Pancreas (tissue), 10 donors: Measurements from ENCODE around the gene FOXP4. TPM values are rescaled to one million over a fixed set of nuclear protein-coding genes. Genes with fewer than 3 reads are reported as not detected.

Source experiments
- ATAC-seq, 4 donors: fragments of 200-7000 bp; cut with Tn5 transposase; one replicate each; pipeline versions ENCODE4 v1.8.0 to v1.9.1; 2020; ENCODE audit warnings: mild to moderate bottlenecking in 4 of 4, moderate library complexity in 4 of 4
- DNase-seq, 6 donors: peaks; one replicate each; pipeline ENCODE4 v3.0.0-alpha.2; 2020
- FAIRE-seq: peaks from 2 replicates; lab custom pipeline; 2012; peaks lifted over from hg19 to GRCh38; lab: Jason Lieb, UNC
- H3K27ac ChIP-seq, 4 donors: fragments of 200-600 bp; sonication (generic); 1 replicate in 3 of 4; 2 replicates in 1 of 4; pipeline versions ENCODE4 v1.5.0 to v1.8.0; 2020
- H3K27me3 ChIP-seq, 4 donors: fragments of 200-600 bp; one replicate each; pipeline ENCODE4 v1.8.0; 2021
- H3K36me3 ChIP-seq, 3 donors: fragments of 200-600 bp; sonication (generic) in 1 of 3; one replicate each; pipeline versions ENCODE4 v1.5.0 to v1.8.0; 2020 to 2021
- H3K4me1 ChIP-seq, 3 donors: fragments of 200-600 bp; one replicate each; pipeline ENCODE4 v1.8.0; 2021
- H3K4me3 ChIP-seq, 4 donors: fragments of 200-600 bp; sonication (generic) in 2 of 4; one replicate each; pipeline versions ENCODE4 v1.5.0 to v1.8.0; 2020 to 2021
- H3K9me3 ChIP-seq, 4 donors: fragments of 200-600 bp; one replicate each; pipeline ENCODE4 v1.8.0; 2021
- CTCF ChIP-seq, 4 donors: fragments of 200-600 bp; sonication (generic) in 3 of 4; IDR thresholded peaks; one replicate each; pipeline versions ENCODE4 v1.5.0 to v1.8.0; 2021; ENCODE audit warnings: antibody characterized with exemption in 4 of 4
- WGBS, 2 donors: extraction: QIAGEN DNeasy Blood & Tissue Kit; methylation state at CpG; one replicate each; pipeline ENCODE4 v1.1.7; 2013; 5-methylcytosine and 5-hydroxymethylcytosine counted together
- intact Hi-C, 3 donors: fragments of 100-400 bp; cut with DNase I; formaldehyde crosslinking; loops; one replicate each; pipeline versions ENCODE4 v1.11.1 to v1.14.2; 2022
- polyA plus RNA-seq, 2 donors: library from polyadenylated mRNA; stranded (reverse); fragments of 200-250 nt; gene quantifications; one replicate each; pipeline ENCODE4 v1.2.3, GENCODE V29; 2013
- total RNA-seq, 6 donors: library from RNA; stranded (reverse); fragmentation: NEBNext Ultra II Directional in 4 of 6; extraction: Animal tissue kit (Norgen Biotek cat#: 25700) in 4 of 6; gene quantifications; one replicate each; pipeline versions ENCODE4 v1.2.1 to v1.2.4, GENCODE V29; 2021 to 2023
- donor health status: healthy with polysubstance abuse.
- donor health status: DM: no; HTN: no; CAD: no; lungs with moderate emphysema.
- donor health status: DM: no; HTN: no; CAD: no.
- donor health status: control.
- donor health status: control.
- donor health status: Bipolar disorder and iron deficiency.
- donor health status: DM: yes; HTN: yes; CAD: no.
- donor health status: DM: no; HTN: no; CAD: no.
- donor health status: DM: no; HTN: no; CAD: no.
- donor health status: DM: yes; HTN: yes; CAD: no.

FOXP4 gene
- total and polyA plus RNA-seq, 8 donors: 23.1 to 29.3 (median 26.3) TPM

GRCh38 chr6:41640426-41640825, 94.2 kb downstream of the FOXP4 start:
- H3K27ac ChIP-seq: no peak overlapping the region
- ATAC-seq (no peak), DNase-seq (no peak), FAIRE-seq (no peak)
- no peaks in the 10 kb centered on the region for H3K9me3 ChIP-seq
- intact Hi-C loops: no loop called here
- peaks cover 3 to 5% (median 5%) of the 10 kb centered on the region in 3 donors for H3K4me1 ChIP-seq
- no peak overlapping the region for H3K4me3 ChIP-seq
- no peaks in the 10 kb centered on the region for H3K36me3 ChIP-seq
- 87 to 96% methylated on average over 7 of the region's 7 CpGs for WGBS, 2 donors
- H3K27me3 ChIP-seq: peaks cover 0 to 14% (median 0%) of the 10 kb centered on the region in 4 donors
- no peak for TF ChIP-seq CTCF (IDR thresholded peaks at IDR 0.05)

GRCh38 chr6:41641352-41641925, 95.3 kb downstream of the FOXP4 start:
- Histone ChIP-seq H3K27me3 (peaks cover 0 to 14% (median 0%) of the 10 kb centered on the region in 4 donors), H3K27ac (no peak overlapping the region), H3K9me3 (no peaks in the 10 kb centered on the region), H3K36me3 (no peaks in the 10 kb centered on the region), H3K4me3 (no peak overlapping the region), H3K4me1 (peaks cover 3 to 5% (median 5%) of the 10 kb centered on the region in 3 donors)
- DNase-seq (no peak), ATAC-seq (no peak), FAIRE-seq (no peak)
- intact Hi-C loops: no loop called here
- WGBS, 2 donors: 91 to 96% methylated on average over 9 of the region's 9 CpGs
- no peak for TF ChIP-seq CTCF (IDR thresholded peaks at IDR 0.05)

GRCh38 chr6:41642090-41642959, 96.1 kb downstream of the FOXP4 start:
- ATAC-seq: no peak
- TF ChIP-seq CTCF (IDR thresholded peaks at IDR 0.05): no peak
- peaks cover 3 to 5% (median 5%) of the 10 kb centered on the region in 3 donors for H3K4me1 ChIP-seq
- FAIRE-seq: no peak
- peaks cover 0 to 9% (median 0%) of the 10 kb centered on the region in 4 donors for H3K27me3 ChIP-seq
- intact Hi-C loops: no loop called here
- H3K4me3 ChIP-seq: no peak overlapping the region
- no peaks in the 10 kb centered on the region for H3K36me3 ChIP-seq
- WGBS, 2 donors: 65 to 74% methylated on average over 11 of the region's 11 CpGs
- no peaks in the 10 kb centered on the region for H3K9me3 ChIP-seq
- H3K27ac ChIP-seq: no peak overlapping the region
- DNase-seq: no peak

GRCh38 chr6:41642960-41643898, 97.0 kb downstream of the FOXP4 start:
- Histone ChIP-seq H3K4me1 (peaks cover 0 to 5% (median 3%) of the 10 kb centered on the region in 3 donors), H3K4me3 (no peak overlapping the region), H3K27ac (no peak overlapping the region), H3K9me3 (no peaks in the 10 kb centered on the region), H3K27me3 (peaks cover 0 to 4% (median 0%) of the 10 kb centered on the region in 4 donors), H3K36me3 (no peaks in the 10 kb centered on the region)
- DNase-seq: peak in 1 of 6 donors; percentile 27
- intact Hi-C loops: no loop called here
- no peak for TF ChIP-seq CTCF (IDR thresholded peaks at IDR 0.05)
- no peak for FAIRE-seq
- no peak for ATAC-seq
- WGBS, 2 donors: 64 to 76% methylated on average over 10 of the region's 10 CpGs
